MCF 10A (cell line): ENCODE results near the gene SCRT2. TPM values are rescaled to one million over a fixed set of nuclear protein-coding genes. Genes with fewer than 3 reads are reported as not detected.

Experiments used
- BruUV-seq: library from RNA; stranded (reverse); fragments of 400-500 nt; replicated peaks from 2 replicates; lab custom pipeline; 2021; lab: Mats Ljungman, UMichigan
- CTCF ChIA-PET: fragments of 300-600 bp; sonication (Branson Sonifier 250); formaldehyde crosslinking; extraction: SDS; loops from one replicate; lab custom pipeline; 2021; ENCODE audit warnings: antibody characterized with exemption, inconsistent platforms; lab: Yijun Ruan, JAX
- POLR2A ChIA-PET: fragments of 300-600, 350-650 bp; sonication (Branson Sonifier 250); formaldehyde crosslinking; extraction: SDS; loops from one replicate; lab custom pipeline; 2020; ENCODE audit warnings: antibody characterized with exemption, inconsistent platforms; lab: Yijun Ruan, JAX
- DNase-seq: peaks from one replicate; pipeline ENCODE4 v3.0.0-alpha.2; 2018; ENCODE audit not compliant: unreplicated experiment
- H3K27ac Mint-ChIP-seq: one replicate; pipeline ENCODE4 v1.8.0; 2022; ENCODE audit warnings: mild to moderate bottlenecking, low read depth, mixed read lengths; ENCODE audit not compliant: unreplicated experiment
- H3K27me3 Mint-ChIP-seq: one replicate; pipeline ENCODE4 v1.8.0; 2022; ENCODE audit warnings: mixed read lengths; ENCODE audit not compliant: insufficient read depth, unreplicated experiment
- H3K36me3 Mint-ChIP-seq: one replicate; pipeline ENCODE4 v1.8.0; 2022; ENCODE audit warnings: mild to moderate bottlenecking, moderate library complexity, mixed read lengths; ENCODE audit not compliant: insufficient read depth, unreplicated experiment
- H3K4me1 Mint-ChIP-seq: one replicate; pipeline ENCODE4 v1.8.0; 2022; ENCODE audit warnings: mixed read lengths; ENCODE audit not compliant: insufficient read depth, unreplicated experiment
- H3K4me3 Mint-ChIP-seq: one replicate; pipeline ENCODE4 v1.8.0; 2022; ENCODE audit warnings: mild to moderate bottlenecking, moderate library complexity, mixed read lengths; ENCODE audit not compliant: unreplicated experiment
- H3K9me3 Mint-ChIP-seq: one replicate; pipeline ENCODE4 v1.8.0; 2022; ENCODE audit warnings: mixed read lengths; ENCODE audit not compliant: unreplicated experiment
- intact Hi-C: fragments of 100-400 bp; cut with micrococcal nuclease; formaldehyde crosslinking; loops from 2 replicates; pipeline ENCODE4 v1.14.1; 2022
- total RNA-seq: library from RNA; stranded (reverse); gene quantifications from 2 replicates; pipeline ENCODE4 v1.2.3, GENCODE V29; 2022
- TF ChIP-seq, protein P1 (sequence below): fragments of 200-600 bp; IDR thresholded peaks from one replicate; pipeline ENCODE4 v1.8.0; 2022; ENCODE audit warnings: antibody characterized with exemption, mild to moderate bottlenecking; ENCODE audit not compliant: unreplicated experiment

The SCRT2 gene
- total RNA-seq, 1 experiment from 2014 or later, result not detected

DNA sequence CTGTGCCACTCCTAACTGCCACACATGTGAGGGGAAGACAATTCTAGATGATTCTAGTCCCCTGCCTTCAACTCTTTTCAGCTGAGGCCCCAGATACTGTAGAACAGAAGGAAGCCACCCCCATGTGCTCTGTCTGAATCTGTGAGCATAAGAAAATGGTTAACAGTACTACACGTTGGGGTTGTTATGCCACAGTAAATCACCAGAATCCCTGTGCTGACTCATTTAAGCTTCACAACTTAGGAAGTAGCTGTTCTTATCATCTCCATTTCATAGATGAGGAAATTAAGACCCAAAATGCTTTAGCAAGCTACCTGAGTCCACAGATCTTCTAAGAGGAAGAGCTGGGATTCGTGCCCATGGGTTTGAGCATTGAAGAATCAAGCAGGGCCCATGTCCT, 27.4 kb upstream of the SCRT2 start:
- ChIA-PET CTCF (interaction anchor here (1.0 kb wide), 3 partner anchors 34 to 57 kb away, joined by 3 read pairs; no protein-coding TSS in a partner anchor), POLR2A (interaction anchor here (1.2 kb wide), 1 partner anchor 19 kb away, joined by 6 read pairs; no protein-coding TSS in a partner anchor)
- Mint-ChIP-seq H3K4me3 (no peak overlapping the region), H3K9me3 (no peaks in the 10 kb centered on the region), H3K27ac (no peak overlapping the region), H3K27me3 (peaks cover 33% of the 10 kb centered on the region), H3K4me1 (no peaks in the 10 kb centered on the region), H3K36me3 (no peaks in the 10 kb centered on the region)
- TF ChIP-seq, protein P1, sequence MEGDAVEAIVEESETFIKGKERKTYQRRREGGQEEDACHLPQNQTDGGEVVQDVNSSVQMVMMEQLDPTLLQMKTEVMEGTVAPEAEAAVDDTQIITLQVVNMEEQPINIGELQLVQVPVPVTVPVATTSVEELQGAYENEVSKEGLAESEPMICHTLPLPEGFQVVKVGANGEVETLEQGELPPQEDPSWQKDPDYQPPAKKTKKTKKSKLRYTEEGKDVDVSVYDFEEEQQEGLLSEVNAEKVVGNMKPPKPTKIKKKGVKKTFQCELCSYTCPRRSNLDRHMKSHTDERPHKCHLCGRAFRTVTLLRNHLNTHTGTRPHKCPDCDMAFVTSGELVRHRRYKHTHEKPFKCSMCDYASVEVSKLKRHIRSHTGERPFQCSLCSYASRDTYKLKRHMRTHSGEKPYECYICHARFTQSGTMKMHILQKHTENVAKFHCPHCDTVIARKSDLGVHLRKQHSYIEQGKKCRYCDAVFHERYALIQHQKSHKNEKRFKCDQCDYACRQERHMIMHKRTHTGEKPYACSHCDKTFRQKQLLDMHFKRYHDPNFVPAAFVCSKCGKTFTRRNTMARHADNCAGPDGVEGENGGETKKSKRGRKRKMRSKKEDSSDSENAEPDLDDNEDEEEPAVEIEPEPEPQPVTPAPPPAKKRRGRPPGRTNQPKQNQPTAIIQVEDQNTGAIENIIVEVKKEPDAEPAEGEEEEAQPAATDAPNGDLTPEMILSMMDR, result no peak
- intact Hi-C loops, result no loop called here
- no peak for DNase-seq
- BruUV-seq, result no TSS peak

DNA sequence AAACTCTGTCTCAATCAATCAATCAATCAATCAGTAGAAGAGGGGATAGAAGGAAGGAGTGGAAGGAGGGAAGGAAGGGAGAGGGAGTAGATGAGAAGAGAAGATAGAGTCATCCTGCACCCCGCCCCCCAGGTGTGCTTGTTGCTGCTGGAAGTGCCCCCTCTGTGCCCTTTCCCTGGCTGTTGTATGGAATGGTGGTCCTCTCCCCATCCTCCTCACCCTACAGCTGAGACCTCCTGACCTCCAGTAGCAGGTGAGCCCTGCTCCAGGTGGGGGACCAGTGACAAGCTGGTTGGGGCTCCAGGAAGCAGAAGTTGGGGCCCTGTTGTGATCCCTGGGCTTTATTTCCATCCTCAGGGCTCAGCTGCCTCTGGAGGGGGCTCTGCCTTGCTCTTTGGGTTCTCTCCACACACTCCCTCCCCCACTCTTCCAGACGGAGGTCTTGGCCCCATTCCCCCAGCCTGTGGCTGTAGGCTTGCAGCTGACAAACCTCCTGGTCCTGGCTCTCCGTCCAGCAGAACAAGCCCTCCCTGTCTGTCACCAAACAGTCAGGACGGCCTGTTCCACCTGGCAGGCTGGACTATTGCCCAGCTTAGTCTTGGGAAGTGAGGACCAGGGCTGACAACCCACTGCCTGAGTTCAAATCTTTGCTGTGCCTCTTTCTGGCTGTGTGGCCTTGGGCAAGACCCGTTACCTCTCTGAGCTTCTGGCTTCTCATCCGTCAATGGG, 26.0 kb upstream of the SCRT2 start:
- no peaks in the 10 kb centered on the region for H3K36me3 Mint-ChIP-seq
- no peaks in the 10 kb centered on the region for H3K4me1 Mint-ChIP-seq
- no peak overlapping the region for H3K27ac Mint-ChIP-seq
- no peak for DNase-seq
- ChIA-PET CTCF (interaction anchor here (0.5 to 1.0 kb wide), 4 partner anchors 32 to 141 kb away, joined by 3 to 4 read pairs (median 3); no protein-coding TSS in a partner anchor), POLR2A (no interaction called here)
- no peaks in the 10 kb centered on the region for H3K9me3 Mint-ChIP-seq
- BruUV-seq, result no TSS peak
- TF ChIP-seq, protein P1, result no peak
- intact Hi-C loops, result no loop called here
- peaks cover 34% of the 10 kb centered on the region for H3K27me3 Mint-ChIP-seq
- H3K4me3 Mint-ChIP-seq, result no peak overlapping the region

DNA sequence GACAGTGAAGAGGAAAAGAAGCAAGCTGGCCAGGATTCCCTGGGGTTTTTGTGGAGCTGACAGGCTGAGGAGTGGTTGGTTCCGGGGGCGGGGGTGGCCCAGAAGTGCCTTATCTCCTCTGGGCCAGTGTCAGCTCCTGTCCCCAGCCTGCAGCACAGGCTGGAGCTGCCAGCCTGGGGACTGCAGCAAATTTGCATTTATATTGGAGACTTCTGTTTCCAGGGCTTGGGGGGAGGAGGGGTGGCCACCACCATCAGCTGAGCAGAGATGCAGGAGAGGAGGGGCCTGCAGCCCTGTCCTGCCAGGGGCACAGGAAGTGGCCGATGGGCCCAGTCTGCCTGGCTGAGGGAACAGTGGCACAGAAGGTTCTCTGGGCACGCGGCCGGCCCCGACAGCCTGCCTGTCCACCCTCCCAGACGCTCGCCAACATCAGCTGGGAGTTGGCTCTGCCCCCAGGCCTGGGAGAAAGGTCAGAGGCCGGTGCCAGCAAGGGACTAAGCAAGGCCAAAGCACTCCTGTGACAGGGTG, 24.3 kb upstream of the SCRT2 start:
- H3K27ac Mint-ChIP-seq, result no peak overlapping the region
- no peak overlapping the region for H3K4me3 Mint-ChIP-seq
- H3K36me3 Mint-ChIP-seq, result no peaks in the 10 kb centered on the region
- DNase-seq, result no peak
- TF ChIP-seq, protein P1, result no peak
- BruUV-seq, result no TSS peak
- CTCF ChIA-PET, result interaction anchor here (0.6 to 1.0 kb wide), 3 partner anchors 10 to 81 kb away, joined by 3 to 5 read pairs (median 3); no protein-coding TSS in a partner anchor
- intact Hi-C loops, result no loop called here
- H3K4me1 Mint-ChIP-seq, result no peaks in the 10 kb centered on the region
- peaks cover 30% of the 10 kb centered on the region for H3K27me3 Mint-ChIP-seq
- no peaks in the 10 kb centered on the region for H3K9me3 Mint-ChIP-seq
- POLR2A ChIA-PET, result no interaction called here

DNA sequence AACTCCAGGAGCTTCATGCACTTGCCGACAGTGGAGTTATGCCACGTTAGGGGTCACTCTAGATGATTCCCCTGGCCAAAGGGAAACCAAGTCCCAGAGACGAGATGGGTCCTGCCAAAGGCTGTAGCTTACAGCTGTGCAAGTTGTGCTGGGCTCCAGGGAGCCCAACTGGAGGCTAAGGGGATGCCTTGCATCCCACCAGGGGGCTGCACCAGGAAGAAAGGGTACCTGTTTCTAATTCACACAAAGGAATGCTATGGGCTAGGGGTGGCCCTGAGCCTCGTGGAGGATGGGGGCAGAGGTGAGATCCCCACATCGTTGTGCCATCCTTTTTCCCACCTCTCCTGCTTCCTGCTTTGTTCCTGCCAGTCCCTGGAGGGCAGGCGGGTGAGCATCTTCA, 23.7 kb upstream of the SCRT2 start:
- Mint-ChIP-seq H3K36me3 (no peaks in the 10 kb centered on the region), H3K27me3 (peaks cover 35% of the 10 kb centered on the region), H3K4me1 (no peaks in the 10 kb centered on the region), H3K27ac (no peak overlapping the region), H3K9me3 (no peaks in the 10 kb centered on the region), H3K4me3 (no peak overlapping the region)
- ChIA-PET CTCF (interaction anchor here (1.0 kb wide), 1 partner anchor 10 kb away, joined by 3 read pairs; no protein-coding TSS in a partner anchor), POLR2A (no interaction called here)
- intact Hi-C loops, result no loop called here
- TF ChIP-seq, protein P1, result no peak
- no peak for DNase-seq
- BruUV-seq, result no TSS peak
